HG02623 (cell line): ENCODE data around the gene BBS1.
"Not testable (repeated sequence)": the region's sequence is repeated elsewhere in the genome, so short reads cannot be mapped to it uniquely, and the experiment has no call there.

Experiments used
- ATAC-seq: cut with Tn5 transposase; IDR thresholded peaks from one replicate; pipeline ENCODE4 v1.9.1; 2021; ENCODE audit warnings: moderate library complexity; ENCODE audit not compliant: unreplicated experiment

Gene BBS1

GRCh38 chr11:66510271-66510989 lies at the start of gene BBS1:
TSS of gene BBS1 (plus strand) at chr11:66510635. CDS start at chr11:66510660, 25 bp downstream.
- peak; percentile 68 for ATAC-seq

- ATAC-seq: no peak
These were observed 48.4 kb upstream of the BBS1 start for GRCh38 chr11:66462010-66462409.

DNA sequence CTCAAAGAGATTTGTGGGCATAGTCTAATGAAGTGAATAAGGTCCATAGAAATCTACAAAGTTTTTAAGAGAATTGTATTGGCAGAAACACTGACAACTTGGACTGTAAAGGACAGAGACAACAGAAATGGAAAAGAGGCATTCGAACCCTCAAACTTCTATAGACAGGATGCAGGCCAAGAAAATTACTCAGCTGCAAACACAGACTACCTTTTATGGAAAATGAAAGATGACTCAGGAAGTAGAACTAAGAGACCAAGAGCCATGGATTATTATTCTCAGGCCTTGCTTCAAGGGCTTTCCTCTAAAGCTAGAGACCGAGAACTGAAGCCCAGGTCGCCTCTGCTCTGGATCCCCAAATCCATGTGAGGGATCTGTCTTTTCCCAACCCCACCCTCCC lies 47.5 kb upstream of the BBS1 start:
- no peak for ATAC-seq

DNA sequence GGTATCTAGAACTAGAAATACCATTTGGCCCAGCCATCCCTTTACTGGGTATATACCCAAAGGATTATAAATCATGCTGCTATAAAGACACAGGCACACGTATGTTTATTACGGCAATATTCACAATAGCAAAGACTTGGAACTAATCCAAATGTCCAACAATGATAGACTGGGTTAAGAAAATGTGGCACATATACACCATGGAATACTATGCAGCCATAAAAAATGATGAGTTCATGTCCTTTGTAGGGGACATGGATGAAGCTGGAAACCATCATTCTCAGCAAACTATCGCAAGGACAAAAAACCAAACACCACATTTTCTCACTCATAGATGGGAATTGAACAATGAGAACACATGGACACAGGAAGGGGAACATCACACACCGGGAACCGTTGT lies 46.3 kb upstream of the BBS1 start:
- ATAC-seq: not testable (repeated sequence)

GRCh38 chr11:66464916-66465315 lies 45.5 kb upstream of the BBS1 start:
- no peak for ATAC-seq

DNA sequence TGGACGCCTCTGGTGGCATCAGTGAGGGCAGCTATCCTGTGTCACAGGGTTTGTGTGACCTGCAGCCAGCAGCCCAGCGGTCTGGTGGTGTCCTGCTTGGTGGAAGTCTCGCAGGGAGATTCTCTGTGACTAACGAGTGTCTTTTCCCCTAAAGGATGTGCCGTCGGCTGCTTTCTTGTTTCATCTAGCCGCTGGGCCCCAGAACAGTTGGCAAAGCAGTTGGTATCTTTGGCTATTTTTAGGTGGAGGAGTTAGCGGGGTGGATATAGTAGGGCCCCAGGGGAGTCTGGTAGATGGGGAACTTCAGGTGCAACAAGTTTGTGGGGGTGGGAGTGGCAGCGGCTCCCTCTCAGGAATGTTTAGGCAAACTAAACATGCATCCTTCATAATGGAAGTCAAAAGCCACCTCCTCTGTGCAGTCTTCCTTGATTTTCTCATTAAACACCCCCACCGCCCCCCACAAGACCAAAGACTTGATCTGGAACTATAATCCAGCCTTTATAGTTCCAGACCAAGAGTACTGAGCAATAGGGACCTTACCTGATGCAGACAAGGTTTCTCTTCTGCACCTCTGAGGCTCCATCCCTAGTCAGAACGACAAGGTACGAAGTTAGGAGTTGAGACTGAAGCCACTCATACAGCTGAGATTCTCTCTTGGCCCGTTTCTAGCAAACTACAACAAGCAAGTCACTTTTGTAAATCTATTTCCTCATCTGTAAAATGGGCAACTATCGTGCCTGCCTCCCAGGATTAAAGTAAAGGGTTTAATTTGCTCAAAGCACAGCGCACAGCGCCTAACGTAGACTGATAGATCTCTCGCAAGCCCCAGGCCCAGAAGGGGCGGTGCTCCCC lies 44.8 kb upstream of the BBS1 start:
- no peak for ATAC-seq

GRCh38 chr11:66466225-66467033 lies 44.0 kb upstream of the BBS1 start, which contains the start of gene PELI3:
TSS of gene PELI3 (plus strand) at chr11:66466905. CDS start at chr11:66468129, 1,224 bp downstream.
- ATAC-seq: peak; percentile 86

- ATAC-seq: peak; percentile 21
These were observed 43.3 kb upstream of the BBS1 start for GRCh38 chr11:66467034-66467659.

DNA sequence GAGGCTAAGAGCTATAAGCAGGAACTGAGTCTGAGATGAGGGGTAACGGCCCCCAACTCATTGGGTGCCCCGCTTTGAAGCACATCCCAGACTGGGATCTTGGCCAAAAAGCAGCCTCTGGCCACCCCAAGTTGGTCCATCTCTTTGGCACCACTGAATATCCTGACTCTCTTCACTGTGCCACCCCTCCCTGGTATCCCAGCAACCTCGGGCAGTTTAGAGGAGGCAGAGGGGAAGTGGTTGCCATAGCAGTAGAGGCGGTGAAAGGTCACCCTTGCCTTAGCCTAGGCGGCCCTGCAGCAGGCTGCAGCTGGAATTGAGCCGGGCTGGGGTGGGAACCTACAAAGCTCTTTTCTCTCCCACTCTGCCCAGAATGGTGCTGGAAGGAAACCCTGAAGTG lies 42.7 kb upstream of the BBS1 start:
- ATAC-seq: no peak

DNA sequence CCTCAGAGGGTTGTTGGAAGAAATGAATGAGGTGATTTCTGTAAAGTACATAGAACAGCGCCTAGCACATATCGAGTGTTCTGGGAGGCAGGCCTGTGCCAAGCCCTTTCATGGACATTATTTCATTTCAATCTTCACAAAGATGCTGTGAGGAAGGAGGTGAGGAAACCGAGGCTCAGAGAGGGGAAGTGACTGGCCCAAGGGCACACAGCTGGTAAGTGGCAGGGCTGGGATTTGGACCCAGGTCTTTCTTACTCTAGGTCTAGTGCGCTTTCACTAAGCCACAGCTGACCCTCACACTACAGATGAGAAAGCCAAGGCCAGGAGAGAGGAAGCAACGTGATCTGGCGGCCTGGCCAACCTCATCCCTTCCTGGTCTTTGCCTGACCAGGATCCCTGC lies 41.7 kb upstream of the BBS1 start:
- ATAC-seq: no peak

- ATAC-seq: no peak
These were observed 41.0 kb upstream of the BBS1 start for GRCh38 chr11:66469441-66469840.

DNA sequence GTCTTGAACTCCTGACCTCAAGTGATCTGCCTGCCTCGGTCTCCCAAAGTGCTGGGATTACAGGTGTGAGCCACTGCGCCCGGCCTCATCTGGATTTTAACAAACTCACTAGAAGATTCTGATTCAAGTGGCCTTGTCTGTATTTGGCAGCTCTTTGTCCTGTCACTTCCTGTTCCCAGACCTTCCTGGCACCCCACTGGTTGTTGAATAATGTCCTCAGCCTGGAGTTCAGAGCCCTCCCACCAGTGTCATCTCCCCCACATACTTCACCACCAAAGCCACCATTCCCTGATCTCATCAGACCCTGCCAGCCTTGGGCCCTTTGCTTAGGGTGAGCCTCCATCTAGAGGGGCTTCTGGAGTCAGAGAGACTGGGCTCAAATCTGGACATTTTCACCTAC lies 40.4 kb upstream of the BBS1 start:
- ATAC-seq: no peak

DNA sequence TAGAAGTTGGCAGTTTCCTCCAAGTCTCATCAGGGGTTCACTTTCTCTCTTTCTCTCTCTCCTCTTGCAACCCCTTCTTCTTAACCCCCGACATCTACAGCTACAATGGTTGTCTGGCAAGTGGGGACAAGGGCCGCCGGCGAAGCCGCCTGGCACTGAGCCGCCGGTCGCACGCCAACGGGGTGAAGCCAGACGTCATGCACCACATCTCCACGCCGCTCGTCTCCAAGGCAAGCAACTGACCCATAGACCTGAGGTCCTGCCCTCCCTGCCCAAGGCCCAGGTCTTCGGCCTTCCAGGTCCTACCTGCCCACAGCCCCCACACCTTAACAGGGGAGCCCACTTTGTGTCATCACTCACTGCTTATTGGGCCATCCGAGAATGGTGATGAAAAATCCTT lies 39.3 kb upstream of the BBS1 start:
- ATAC-seq: no peak

DNA sequence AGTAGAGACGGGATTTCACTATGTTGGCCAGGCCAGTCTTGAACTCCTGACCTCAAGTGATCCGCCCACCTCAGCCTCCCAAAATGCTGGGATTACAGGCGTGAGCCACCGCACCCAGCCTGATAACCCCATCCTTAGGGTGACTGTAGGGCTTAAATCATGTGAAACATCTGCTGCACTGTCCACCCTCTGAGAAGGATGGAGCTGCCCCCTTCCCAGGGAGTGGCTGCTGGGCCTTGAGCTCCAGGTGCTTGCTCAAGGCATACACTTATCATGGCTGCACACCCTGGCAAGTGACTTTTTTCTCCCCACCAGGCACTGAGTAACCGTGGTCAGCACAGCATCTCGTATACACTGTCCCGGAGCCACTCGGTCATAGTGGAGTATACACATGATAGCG lies 38.4 kb upstream of the BBS1 start:
- ATAC-seq: no peak

- no peak for ATAC-seq
These were observed 37.3 kb upstream of the BBS1 start for GRCh38 chr11:66473167-66473566.

- ATAC-seq: no peak
These were observed 36.6 kb upstream of the BBS1 start for GRCh38 chr11:66473608-66474515.

DNA sequence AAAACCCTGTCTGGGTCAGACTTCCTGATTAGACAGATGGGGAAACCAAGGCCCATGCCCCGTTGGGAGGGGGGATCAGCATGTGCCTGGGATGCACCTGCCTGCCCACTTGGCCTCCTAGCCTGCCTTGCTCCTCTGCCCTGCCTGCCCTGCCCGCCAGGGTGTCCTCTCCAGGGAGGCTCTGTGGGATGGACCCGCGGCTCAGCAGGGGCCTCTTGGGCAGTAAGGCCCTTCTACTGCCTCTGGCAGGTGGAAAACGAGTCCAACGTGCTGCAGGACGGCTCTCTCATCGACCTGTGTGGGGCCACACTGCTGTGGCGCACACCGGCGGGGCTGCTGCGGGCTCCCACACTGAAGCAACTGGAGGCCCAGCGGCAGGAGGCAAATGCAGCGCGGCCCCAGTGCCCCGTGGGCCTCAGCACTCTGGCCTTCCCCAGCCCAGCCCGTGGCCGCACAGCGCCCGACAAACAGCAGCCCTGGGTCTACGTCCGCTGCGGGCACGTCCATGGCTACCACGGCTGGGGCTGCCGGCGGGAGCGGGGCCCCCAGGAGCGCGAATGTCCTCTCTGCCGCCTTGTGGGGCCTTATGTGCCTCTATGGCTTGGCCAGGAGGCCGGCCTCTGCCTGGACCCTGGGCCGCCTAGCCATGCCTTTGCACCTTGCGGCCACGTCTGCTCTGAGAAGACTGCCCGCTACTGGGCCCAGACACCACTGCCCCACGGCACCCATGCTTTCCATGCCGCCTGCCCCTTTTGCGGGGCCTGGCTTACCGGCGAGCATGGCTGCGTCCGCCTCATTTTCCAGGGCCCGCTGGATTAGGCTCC lies 34.9 kb upstream of the BBS1 start:
- ATAC-seq: no peak

GRCh38 chr11:66476173-66476840 lies 34.1 kb upstream of the BBS1 start:
- no peak for ATAC-seq
